SK-N-SH treated with all-trans-retinoic acid at 6 μM for 48 hours (cell line): ENCODE measurements around the gene MROH9.

ENCODE experiments used
- ARNTL ChIP-seq: fragments of 450-650 bp; formaldehyde crosslinking; IDR thresholded peaks from 2 replicates; pipeline ENCODE4 v1.5.0; 2020; ENCODE audit warnings: low read depth, mild to moderate bottlenecking, moderate library complexity, borderline replicate concordance
- GLIS3 ChIP-seq: fragments of 250-450 bp; sonication (Bioruptor Pico); IDR thresholded peaks from 2 replicates; pipeline ENCODE4 v1.5.0; 2020; ENCODE audit warnings: mild to moderate bottlenecking, moderate library complexity
- OSR1 ChIP-seq: fragments of 250-450 bp; sonication (Bioruptor Pico); IDR thresholded peaks from 2 replicates; pipeline ENCODE4 v1.8.0; 2022; ENCODE audit warnings: moderate library complexity, mild to moderate bottlenecking, inconsistent platforms
- PATZ1 ChIP-seq: fragments of 250-450 bp; sonication (Bioruptor Pico); IDR thresholded peaks from 2 replicates; pipeline ENCODE4 v1.8.0; 2020; ENCODE audit warnings: mild to moderate bottlenecking, moderate library complexity, borderline replicate concordance
- ZFP3 ChIP-seq: fragments of 250-450 bp; sonication (Bioruptor Pico); IDR thresholded peaks from 2 replicates; pipeline ENCODE4 v1.5.0; 2020; ENCODE audit warnings: mild to moderate bottlenecking, moderate library complexity
- ZNF70 ChIP-seq: fragments of 450-650 bp; formaldehyde crosslinking; IDR thresholded peaks from 2 replicates; pipeline ENCODE4 v1.5.0; 2020; ENCODE audit warnings: mild to moderate bottlenecking, moderate library complexity

- TF ChIP-seq PATZ1 (CRISPR knock-in tag) (no peak), OSR1 (CRISPR knock-in tag) (no peak), GLIS3 (no peak), ZNF70 (CRISPR knock-in tag) (no peak), ARNTL (no peak), ZFP3 (no peak)
Observed at GRCh38 chr1:171048014-171048413, 112.7 kb downstream of the MROH9 start.
